ENCODE data around the gene GLTPD2.
"Not testable (repeated sequence)": the region's sequence is repeated elsewhere in the genome, so short reads cannot be mapped to it uniquely, and the experiment has no call there.

GLTPD2 gene

DNA sequence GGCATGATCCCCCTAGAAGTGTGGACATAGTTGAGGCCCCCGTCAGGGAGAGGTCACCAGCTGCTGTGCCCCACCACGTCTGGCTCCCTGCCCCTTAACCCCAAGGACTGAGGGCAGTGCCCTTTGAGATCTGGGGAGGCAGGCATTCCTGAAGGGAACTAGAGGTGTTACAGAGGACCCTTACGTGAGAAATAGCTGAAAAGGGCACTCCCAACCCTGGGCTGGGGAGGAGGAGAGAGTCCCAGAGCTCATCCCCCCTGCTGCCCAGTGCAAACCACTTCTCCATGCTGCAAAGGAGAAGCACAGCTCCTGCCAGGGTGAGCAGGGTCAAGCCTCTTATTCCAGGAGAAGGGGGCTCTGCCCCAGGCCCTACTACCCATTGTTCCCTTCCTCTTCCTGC lies 34.1 kb downstream of the GLTPD2 start:
- Histone ChIP-seq H3K27ac (no peak overlapping the region), H3K27me3 (no peaks in the 10 kb centered on the region), H4K20me1 (no peaks in the 10 kb centered on the region), H3K4me2 (no peak overlapping the region), H3K36me3 (peaks cover 28% of the 10 kb centered on the region; the same call in 1 of the 2 replicates), H3K4me1 (no peaks in the 10 kb centered on the region), H3K9ac (no peak overlapping the region), H3K4me3 (no peak overlapping the region), H3K9me3 (no peaks in the 10 kb centered on the region)
- TF ChIP-seq Cebpa-rat (IDR thresholded peaks at IDR 0.05) = no peak

- H3K36me3 ChIP-seq = peaks cover 23% of the 10 kb centered on the region; the same call in 1 of the 2 replicates
- H3K9me3 ChIP-seq = no peaks in the 10 kb centered on the region
- H3K4me1 ChIP-seq = no peaks in the 10 kb centered on the region
- no peak for TF ChIP-seq Cebpa-rat (IDR thresholded peaks at IDR 0.05)
- no peaks in the 10 kb centered on the region for H3K27me3 ChIP-seq
- no peak overlapping the region for H3K27ac ChIP-seq
- no peaks in the 10 kb centered on the region for H4K20me1 ChIP-seq
- no peak overlapping the region for H3K4me3 ChIP-seq
- no peak overlapping the region for H3K4me2 ChIP-seq
- H3K9ac ChIP-seq = no peak overlapping the region
Measured at GRCh38 chr17:4823373-4824089, 34.8 kb downstream of the GLTPD2 start.

GRCh38 chr17:4827399-4827798 lies 38.6 kb downstream of the GLTPD2 start:
- H3K36me3 ChIP-seq = peaks cover 14% of the 10 kb centered on the region; the same call in 1 of the 2 replicates
- no peak overlapping the region for H3K9ac ChIP-seq
- H3K27ac ChIP-seq = no peak overlapping the region
- H3K27me3 ChIP-seq = no peaks in the 10 kb centered on the region
- no peaks in the 10 kb centered on the region for H4K20me1 ChIP-seq
- H3K4me3 ChIP-seq = no peak overlapping the region
- no peaks in the 10 kb centered on the region for H3K4me1 ChIP-seq
- no peak for TF ChIP-seq Cebpa-rat (IDR thresholded peaks at IDR 0.05)
- H3K9me3 ChIP-seq = no peaks in the 10 kb centered on the region
- H3K4me2 ChIP-seq = no peak overlapping the region

DNA sequence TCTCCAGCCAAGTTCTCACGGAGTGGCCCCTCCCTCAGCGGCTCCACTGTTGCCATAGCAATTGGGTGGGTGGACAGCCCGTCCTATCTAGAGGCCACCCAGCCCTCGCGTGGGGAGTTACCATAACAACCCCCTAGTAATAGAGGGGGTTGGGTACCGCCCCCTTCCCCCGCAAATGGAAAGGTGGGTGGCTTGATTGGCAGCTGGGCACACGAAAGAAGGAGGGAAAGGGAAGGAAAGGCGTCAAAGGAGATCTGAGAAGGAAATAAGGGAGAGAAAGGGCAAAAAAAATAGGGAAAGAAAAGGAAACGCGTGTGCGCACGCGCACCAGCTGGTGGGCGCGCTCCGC lies 44.0 kb downstream of the GLTPD2 start:
- not testable (repeated sequence) for H3K36me3 ChIP-seq, H3K27me3 ChIP-seq, H3K9me3 ChIP-seq
- peaks cover 40% of the 10 kb centered on the region for H4K20me1 ChIP-seq
- H3K27ac ChIP-seq = peak overlapping the region; percentile 85
- peak overlapping the region; percentile 96 for H3K4me2 ChIP-seq
- peaks cover 26% of the 10 kb centered on the region for H3K4me1 ChIP-seq
- H3K9ac ChIP-seq = peak overlapping the region; percentile 90
- peak overlapping the region; percentile 98 for H3K4me3 ChIP-seq

GRCh38 chr17:4833178-4833940 lies 44.6 kb downstream of the GLTPD2 start, which contains the start of gene MINK1:
Gene MINK1 (plus strand): TSS chr17:4833340. CDS start chr17:4833584, 244 bp downstream.
- Histone ChIP-seq H3K4me1 (peaks cover 32% of the 10 kb centered on the region), H3K36me3 (peaks cover 10% of the 10 kb centered on the region), H3K4me2 (peak within 1 kb of the TSS; percentile 96), H3K27ac (peak within 1 kb of the TSS; percentile 85), H4K20me1 (peaks cover 46% of the 10 kb centered on the region), H3K9me3 (no peaks in the 10 kb centered on the region), H3K27me3 (no peaks in the 10 kb centered on the region), H3K9ac (peak within 1 kb of the TSS; percentile 90), H3K4me3 (peak within 1 kb of the TSS; percentile 98)
- TF ChIP-seq Cebpa-rat (IDR thresholded peaks at IDR 0.05) = no peak

DNA sequence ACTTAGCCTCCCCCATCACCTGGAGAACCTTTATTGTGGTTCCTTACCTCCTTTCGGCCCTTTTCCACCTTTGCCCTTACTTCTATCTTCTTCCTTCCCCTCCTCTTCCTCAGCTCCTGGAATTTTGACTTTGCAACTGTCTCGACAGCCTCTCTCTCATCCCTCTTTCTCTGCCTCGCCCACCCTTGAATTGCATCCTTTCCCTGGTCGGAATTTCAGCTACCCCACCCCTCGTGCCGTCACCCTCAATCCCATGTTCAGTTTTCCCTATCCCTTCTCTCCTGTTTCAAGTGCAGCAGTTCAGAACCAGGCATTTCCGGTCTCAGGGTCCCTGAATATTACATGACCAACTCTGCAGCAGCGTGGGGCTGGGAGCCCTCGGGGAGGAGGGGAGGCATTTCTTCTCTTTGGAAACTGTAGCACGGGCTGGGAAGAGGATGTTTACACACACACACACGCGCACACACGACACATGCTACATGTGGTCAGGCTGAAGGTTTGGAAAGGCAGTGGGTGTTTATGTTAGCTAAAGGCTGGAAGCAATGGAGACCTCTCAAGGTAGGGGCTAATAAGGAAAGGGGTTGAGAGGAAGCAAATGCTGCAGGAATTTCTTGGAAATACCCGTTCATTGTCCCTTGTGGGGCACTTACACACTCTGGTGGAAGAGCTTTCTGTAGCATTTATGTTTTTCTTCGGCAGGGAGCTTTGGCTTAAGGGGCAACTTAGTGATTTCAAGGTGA lies 45.3 kb downstream of the GLTPD2 start:
- no peak for TF ChIP-seq Cebpa-rat (IDR thresholded peaks at IDR 0.05)
- H4K20me1 ChIP-seq = peaks cover 53% of the 10 kb centered on the region
- H3K4me2 ChIP-seq = peak overlapping the region; percentile 96
- H3K36me3 ChIP-seq = peaks cover 13% of the 10 kb centered on the region
- H3K4me1 ChIP-seq = peaks cover 36% of the 10 kb centered on the region
- H3K9ac ChIP-seq = peak overlapping the region; percentile 90
- H3K27me3 ChIP-seq = no peaks in the 10 kb centered on the region
- peak overlapping the region; percentile 98 for H3K4me3 ChIP-seq
- H3K27ac ChIP-seq = peak overlapping the region; percentile 85; the same call in 1 of the 2 replicates
- H3K9me3 ChIP-seq = no peaks in the 10 kb centered on the region

- TF ChIP-seq Cebpa-rat (IDR thresholded peaks at IDR 0.05) = no peak
- peak overlapping the region; percentile 96 for H3K4me2 ChIP-seq
- H3K36me3 ChIP-seq = peaks cover 18% of the 10 kb centered on the region
- peak overlapping the region; percentile 98 for H3K4me3 ChIP-seq
- peaks cover 39% of the 10 kb centered on the region for H3K4me1 ChIP-seq
- no peak overlapping the region for H3K27ac ChIP-seq
- no peaks in the 10 kb centered on the region for H3K9me3 ChIP-seq
- H4K20me1 ChIP-seq = peaks cover 59% of the 10 kb centered on the region
- peak overlapping the region; percentile 90 for H3K9ac ChIP-seq
- H3K27me3 ChIP-seq = no peaks in the 10 kb centered on the region
Measured at GRCh38 chr17:4834681-4835020, 45.9 kb downstream of the GLTPD2 start.

GRCh38 chr17:4836221-4836620 lies 47.5 kb downstream of the GLTPD2 start:
- Histone ChIP-seq H4K20me1 (peaks cover 74% of the 10 kb centered on the region), H3K27ac (no peak overlapping the region), H3K4me2 (peak overlapping the region; percentile 96)

DNA sequence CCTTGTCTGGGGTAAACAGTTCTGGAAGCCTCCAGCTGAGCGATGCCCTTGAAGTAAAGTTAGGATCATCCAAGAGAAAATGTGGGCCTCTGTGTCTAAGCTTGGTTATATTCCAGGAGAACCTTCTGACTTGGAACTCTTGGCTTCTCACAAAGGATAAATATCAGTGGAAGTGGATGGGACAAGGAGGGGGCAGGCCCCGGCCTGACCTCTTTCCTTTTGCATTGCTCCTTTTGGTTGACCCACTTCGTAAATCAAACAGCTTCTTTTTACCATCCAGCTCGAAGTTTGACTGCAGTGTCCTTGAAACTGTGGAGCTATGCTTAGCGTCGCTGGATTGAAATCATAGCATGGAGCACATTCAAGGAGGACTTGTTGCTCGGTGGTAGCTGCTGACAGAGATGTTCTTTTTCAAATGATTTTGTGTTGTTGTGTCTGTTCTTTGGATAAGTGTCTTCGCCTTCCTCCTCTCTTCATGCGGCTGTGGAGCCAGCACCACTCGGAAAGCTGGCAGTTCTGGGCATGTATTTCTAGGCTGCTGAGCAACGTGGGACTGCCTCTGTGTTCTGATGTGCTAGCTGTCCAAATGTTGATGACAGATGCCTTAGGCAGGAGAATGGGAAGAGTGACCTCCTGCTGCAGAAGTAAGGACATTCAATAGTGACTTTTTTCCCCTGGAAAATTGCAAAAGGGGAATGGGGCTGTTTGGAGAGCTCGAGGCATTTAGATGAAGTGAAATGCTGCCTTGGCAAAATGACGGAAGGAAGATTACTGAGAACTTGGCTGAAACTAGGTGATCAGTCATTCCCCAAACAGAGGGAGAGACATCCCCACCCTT lies 48.9 kb downstream of the GLTPD2 start:
- peaks cover 18% of the 10 kb centered on the region for H3K36me3 ChIP-seq
- H3K9me3 ChIP-seq = no peaks in the 10 kb centered on the region
- TF ChIP-seq Cebpa-rat (IDR thresholded peaks at IDR 0.05) = no peak
- H3K4me1 ChIP-seq = peaks cover 52% of the 10 kb centered on the region
- peaks cover 89% of the 10 kb centered on the region for H4K20me1 ChIP-seq
- no peak overlapping the region for H3K4me3 ChIP-seq
- no peaks in the 10 kb centered on the region for H3K27me3 ChIP-seq
- no peak overlapping the region for H3K4me2 ChIP-seq
- no peak overlapping the region for H3K9ac ChIP-seq
- H3K27ac ChIP-seq = no peak overlapping the region

More at GRCh38 chr17:4836221-4836620, 47.5 kb downstream of the GLTPD2 start:
- H3K9me3 ChIP-seq = no peaks in the 10 kb centered on the region
- peaks cover 52% of the 10 kb centered on the region for H3K4me1 ChIP-seq
- TF ChIP-seq Cebpa-rat (IDR thresholded peaks at IDR 0.05) = no peak
- H3K4me3 ChIP-seq = no peak overlapping the region
- H3K36me3 ChIP-seq = peaks cover 18% of the 10 kb centered on the region
- H3K27me3 ChIP-seq = no peaks in the 10 kb centered on the region
- H3K9ac ChIP-seq = no peak overlapping the region
